PC-3 (cell line): ENCODE results near the gene DLL3. TPM values are rescaled to one million over a fixed set of nuclear protein-coding genes. Genes with fewer than 3 reads are reported as not detected.

Source experiments
- ATAC-seq: fragments of 200-7000 bp; cut with Tn5 transposase; 2 replicates; pipeline ENCODE4 v1.9.1; 2020; ENCODE audit warnings: mild to moderate bottlenecking, moderate library complexity
- BruUV-seq: library from RNA; stranded (reverse); fragments of 400-500 nt; replicated peaks from 2 replicates; lab custom pipeline; 2021; lab: Mats Ljungman, UMichigan
- CTCF ChIA-PET: fragments of 300-600 bp; sonication (Branson Sonifier 250); formaldehyde crosslinking; loops from one replicate; lab custom pipeline; 2022; ENCODE audit warnings: antibody characterized with exemption; lab: Charles Lee
- POLR2A ChIA-PET: fragments of 300-600 bp; sonication (Branson Sonifier 250); formaldehyde crosslinking; loops from one replicate; lab custom pipeline; 2022; ENCODE audit warnings: antibody characterized with exemption; ENCODE audit not compliant: unreplicated experiment; lab: Charles Lee
- DNase-seq: peaks from one replicate; pipeline ENCODE4 v3.0.0-alpha.2; 2015
- H2AFZ ChIP-seq: fragments of 300-600 bp; sonication (generic); 2 replicates; pipeline ENCODE4 v1.6.0; 2016; ENCODE audit warnings: antibody characterized with exemption, low read length
- H3F3A ChIP-seq: fragments of 300-600 bp; sonication (generic); one replicate; pipeline ENCODE4 v1.6.0; 2017; ENCODE audit warnings: antibody characterized with exemption, low read length, control low read depth, mild to moderate bottlenecking; ENCODE audit not compliant: unreplicated experiment
- H3K27ac ChIP-seq: fragments of 300-600 bp; sonication (generic); 2 replicates; pipeline ENCODE4 v1.5.1; 2016; ENCODE audit warnings: mild to moderate bottlenecking, low read length
- H3K27me3 ChIP-seq: fragments of 300-600 bp; sonication (generic); 2 replicates; pipeline ENCODE4 v1.6.1; 2016; ENCODE audit warnings: low read length, mixed read lengths
- H3K36me3 ChIP-seq: fragments of 300-600 bp; sonication (generic); 2 replicates; pipeline ENCODE4 v1.6.1; 2016; ENCODE audit warnings: low read depth, mixed run types, low read length, mixed read lengths
- H3K4me1 ChIP-seq: fragments of 300-600 bp; sonication (generic); 2 replicates; pipeline ENCODE4 v1.5.1; 2016; ENCODE audit warnings: low read length; ENCODE audit not compliant: insufficient read depth
- H3K4me2 ChIP-seq: fragments of 300-600 bp; sonication (generic); 2 replicates; pipeline ENCODE4 v1.6.0; 2016; ENCODE audit warnings: low read length
- H3K4me3 ChIP-seq: fragments of 300-600 bp; sonication (generic); 2 replicates; pipeline ENCODE4 v1.5.1; 2016; ENCODE audit warnings: mild to moderate bottlenecking, low read length, mixed read lengths
- H3K79me2 ChIP-seq: fragments of 300-600 bp; sonication (generic); 2 replicates; pipeline ENCODE4 v1.6.1; 2017; ENCODE audit warnings: low read length, mixed read lengths
- H3K9ac ChIP-seq: fragments of 300-600 bp; sonication (generic); 2 replicates; pipeline ENCODE4 v1.6.0; 2016; ENCODE audit warnings: mild to moderate bottlenecking, low read length
- H3K9me2 ChIP-seq: fragments of 300-600 bp; sonication (generic); replicated peaks from 2 replicates; pipeline ENCODE4 v1.6.1; 2016; ENCODE audit warnings: mixed run types, low read length, mixed read lengths
- H3K9me3 ChIP-seq: fragments of 300-600 bp; sonication (generic); 2 replicates; pipeline ENCODE4 v1.6.1; 2016; ENCODE audit warnings: low read length, mixed read lengths
- H4K20me1 ChIP-seq: fragments of 300-600 bp; sonication (generic); 2 replicates; pipeline ENCODE4 v1.6.1; 2016; ENCODE audit warnings: low read length, mixed read lengths
- EZH2 ChIP-seq: fragments of 300-600 bp; sonication (generic); IDR thresholded peaks from one replicate; pipeline ENCODE4 v1.6.1; 2017; ENCODE audit warnings: antibody characterized with exemption, mild to moderate bottlenecking, low read length; ENCODE audit not compliant: unreplicated experiment
- EZH2phosphoT487 ChIP-seq: fragments of 300-600 bp; sonication (generic); IDR thresholded peaks from 2 replicates; pipeline ENCODE4 v1.6.1; 2018; ENCODE audit warnings: mild to moderate bottlenecking, antibody characterized with exemption, low read length, borderline replicate concordance
- intact Hi-C: fragments of 100-400 bp; cut with micrococcal nuclease; formaldehyde crosslinking; loops from 2 replicates; pipeline ENCODE4 v1.9.0; 2023
- total RNA-seq: library from RNA; depleted of rRNA; stranded (reverse); fragments of >200 nt; gene quantifications from 2 replicates; pipeline ENCODE4 v1.2.3, GENCODE V29; 2014
- TF ChIP-seq, protein P1 (sequence below): fragments of 300-600 bp; sonication (generic); conservative IDR thresholded peaks from 2 replicates; pipeline ENCODE4 v1.5.1; 2017; ENCODE audit warnings: antibody characterized with exemption, low read depth, mild to moderate bottlenecking, low read length

DLL3 gene
- total RNA-seq, 1 experiment from 2014 or later = 7.2 TPM

- CTCF ChIA-PET = no interaction called here
- TF ChIP-seq, protein P1, sequence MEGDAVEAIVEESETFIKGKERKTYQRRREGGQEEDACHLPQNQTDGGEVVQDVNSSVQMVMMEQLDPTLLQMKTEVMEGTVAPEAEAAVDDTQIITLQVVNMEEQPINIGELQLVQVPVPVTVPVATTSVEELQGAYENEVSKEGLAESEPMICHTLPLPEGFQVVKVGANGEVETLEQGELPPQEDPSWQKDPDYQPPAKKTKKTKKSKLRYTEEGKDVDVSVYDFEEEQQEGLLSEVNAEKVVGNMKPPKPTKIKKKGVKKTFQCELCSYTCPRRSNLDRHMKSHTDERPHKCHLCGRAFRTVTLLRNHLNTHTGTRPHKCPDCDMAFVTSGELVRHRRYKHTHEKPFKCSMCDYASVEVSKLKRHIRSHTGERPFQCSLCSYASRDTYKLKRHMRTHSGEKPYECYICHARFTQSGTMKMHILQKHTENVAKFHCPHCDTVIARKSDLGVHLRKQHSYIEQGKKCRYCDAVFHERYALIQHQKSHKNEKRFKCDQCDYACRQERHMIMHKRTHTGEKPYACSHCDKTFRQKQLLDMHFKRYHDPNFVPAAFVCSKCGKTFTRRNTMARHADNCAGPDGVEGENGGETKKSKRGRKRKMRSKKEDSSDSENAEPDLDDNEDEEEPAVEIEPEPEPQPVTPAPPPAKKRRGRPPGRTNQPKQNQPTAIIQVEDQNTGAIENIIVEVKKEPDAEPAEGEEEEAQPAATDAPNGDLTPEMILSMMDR = no peak
- TF ChIP-seq EZH2phosphoT487 = no peak
- no peak for TF ChIP-seq EZH2
- no peaks in the 10 kb centered on the region for H3K27me3 ChIP-seq
- DNase-seq = no peak
- no TSS peak for BruUV-seq
- H3K27ac ChIP-seq = no peak overlapping the region; the same call in 1 of the 2 replicates
- no peak for ATAC-seq
- no peak overlapping the region for H3K9ac ChIP-seq
- H3K79me2 ChIP-seq = no peaks in the 10 kb centered on the region
- intact Hi-C loops = no loop called here
- POLR2A ChIA-PET = no interaction called here
- H3F3A ChIP-seq = no peaks in the 10 kb centered on the region
- 0 out of 2 replicates have a peak, but pooled peaks cover 5% of the 10 kb centered on the region for H3K4me1 ChIP-seq
- H3K4me2 ChIP-seq = no peak overlapping the region
- H3K9me2 ChIP-seq = no peaks in the 10 kb centered on the region
- no peaks in the 10 kb centered on the region for H4K20me1 ChIP-seq
- H3K9me3 ChIP-seq = no peaks in the 10 kb centered on the region
- no peak overlapping the region for H2AFZ ChIP-seq
- H3K36me3 ChIP-seq = peaks cover 3% of the 10 kb centered on the region; the same call in 1 of the 2 replicates
- H3K4me3 ChIP-seq = no peak overlapping the region
Observed at GRCh38 chr19:39492788-39493187, 6.0 kb upstream of the DLL3 start.

DNA sequence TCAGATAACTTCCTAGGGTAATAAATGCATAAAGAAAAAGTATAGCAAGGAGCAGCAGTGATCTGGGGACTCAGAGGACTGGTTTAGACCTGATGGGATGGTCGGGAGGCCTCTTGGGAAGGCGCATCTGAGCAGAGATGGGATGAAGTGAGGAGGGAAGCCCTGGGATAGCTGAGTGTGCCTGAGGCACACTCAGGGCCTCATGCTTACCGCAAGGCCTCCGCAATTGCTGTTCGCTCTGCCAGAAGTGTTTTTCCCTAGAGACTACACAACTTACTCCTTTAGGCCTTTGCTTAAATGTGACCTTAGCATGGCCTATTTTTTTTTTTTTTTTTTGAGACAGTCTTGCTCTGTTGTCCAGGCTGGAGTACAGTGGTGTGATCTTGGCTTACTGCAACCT lies 4.1 kb upstream of the DLL3 start:
- no peak overlapping the region for H3K4me2 ChIP-seq
- H4K20me1 ChIP-seq = no peaks in the 10 kb centered on the region
- H3K27me3 ChIP-seq = no peaks in the 10 kb centered on the region
- H3K4me1 ChIP-seq = peaks cover 12% of the 10 kb centered on the region
- ATAC-seq = no peak
- TF ChIP-seq EZH2 = no peak
- TF ChIP-seq EZH2phosphoT487 = no peak
- H3K9me2 ChIP-seq = no peaks in the 10 kb centered on the region
- no peaks in the 10 kb centered on the region for H3K9me3 ChIP-seq
- no peaks in the 10 kb centered on the region; the same call in 1 of the 2 replicates for H3K36me3 ChIP-seq
- no peak overlapping the region for H3K4me3 ChIP-seq
- H2AFZ ChIP-seq = no peak overlapping the region
- no peak for DNase-seq
- H3F3A ChIP-seq = no peaks in the 10 kb centered on the region
- ChIA-PET POLR2A (interaction anchor here (0.7 kb wide), 1 partner anchor 10 kb away, joined by 10 read pairs; no protein-coding TSS in a partner anchor), CTCF (no interaction called here)
- no TSS peak for BruUV-seq
- no peak overlapping the region for H3K9ac ChIP-seq
- intact Hi-C loops = loop anchor here (5.0 kb wide), 1 partner anchor 38 kb away; the partner anchor contains the start of gene EID2B
- H3K79me2 ChIP-seq = no peaks in the 10 kb centered on the region
- no peak overlapping the region for H3K27ac ChIP-seq

GRCh38 chr19:39496063-39496462 lies 2.7 kb upstream of the DLL3 start:
- peaks cover 12% of the 10 kb centered on the region for H3K4me1 ChIP-seq
- no peaks in the 10 kb centered on the region for H3K36me3 ChIP-seq
- H3K27ac ChIP-seq = no peak overlapping the region
- no peak overlapping the region for H3K4me3 ChIP-seq
- ChIA-PET POLR2A (no interaction called here), CTCF (no interaction called here)
- H3K4me2 ChIP-seq = no peak overlapping the region
- DNase-seq = no peak
- no peaks in the 10 kb centered on the region for H3K9me3 ChIP-seq
- intact Hi-C loops = loop anchor here (5.0 kb wide), 1 partner anchor 36 kb away; the partner anchor contains the start of gene EID2B
- TF ChIP-seq, protein P1 = no peak
- TF ChIP-seq EZH2phosphoT487 = no peak
- no peak for TF ChIP-seq EZH2
- no peaks in the 10 kb centered on the region for H3K79me2 ChIP-seq
- BruUV-seq = no TSS peak
- no peaks in the 10 kb centered on the region for H3F3A ChIP-seq
- no peaks in the 10 kb centered on the region for H3K27me3 ChIP-seq
- no peak overlapping the region for H3K9ac ChIP-seq
- ATAC-seq = no peak
- H4K20me1 ChIP-seq = no peaks in the 10 kb centered on the region
- H2AFZ ChIP-seq = no peak overlapping the region
- no peaks in the 10 kb centered on the region for H3K9me2 ChIP-seq
